ENCODE results near the gene ITGAV. TPM values are rescaled to one million over a fixed set of nuclear protein-coding genes. Genes with fewer than 3 reads are reported as not detected.

The ITGAV gene
- total and polyA plus RNA-seq, 2 of the 4 experiments (the other 2 are of a cell fraction): 45.8 to 181 TPM

GRCh38 chr2:186542002-186542401 is 47.9 kb upstream of the ITGAV start:
- H3K4me2 ChIP-seq (ENCODE audit: low read depth, low read length): no peak overlapping the region
- H3K79me1 ChIP-seq (ENCODE audit: low read depth in 1 of 2, low read length in 2 of 2): no peaks in the 10 kb centered on the region
- no TSS peak for BruUV-seq (replicated peaks)
- no peak overlapping the region for H3K23ac ChIP-seq (ENCODE audit: low read depth, low read length)
- intact Hi-C loops (cut with micrococcal nuclease): no loop called here
- no peaks in the 10 kb centered on the region for H3K9me3 ChIP-seq (ENCODE audit: control insufficient read depth, insufficient read depth, low read length)
- no peak overlapping the region for H3K56ac ChIP-seq (ENCODE audit: extremely low read depth, insufficient read depth, low read length)
- no peak for DNase-seq
- no peak overlapping the region for H2AK9ac ChIP-seq (replicated peaks; ENCODE audit: low read depth, low read length, poor library complexity)
- H4K8ac ChIP-seq (ENCODE audit: low read depth in 2 of 2, low read length in 2 of 2): no peak overlapping the region
- no peak overlapping the region for H3K4me3 ChIP-seq (ENCODE audit: insufficient read depth, low read depth, low read length)
- 100% methylated on average over 1 of the region's 4 CpGs; no CpG with 5 or more reads in 1 of the 2 experiments for WGBS, 2 experiments (ENCODE audit: extremely low coverage in 2 of 2, insufficient read length in 1 of 2)
- no peaks in the 10 kb centered on the region for H3K27me3 ChIP-seq (ENCODE audit: control insufficient read depth, insufficient read depth, low read length)
- in situ Hi-C loops (cut with MboI; ENCODE audit: low sequenced_read_pairs): no loop called here
- peaks cover 13% of the 10 kb centered on the region for H3K4me1 ChIP-seq (ENCODE audit: control insufficient read depth, insufficient read depth, low read length)
- TF ChIP-seq POLR2A (IDR thresholded peaks at IDR 0.05; ENCODE audit: low read depth, low read length) (no peak), CEBPB (IDR thresholded peaks at IDR 0.05; ENCODE audit: low read depth, low read length) (peak; percentile 13; the same call in 1 of the 2 replicates), RFX5 (IDR thresholded peaks at IDR 0.05; ENCODE audit: low read depth, low read length) (no peak), NFE2L2 (IDR thresholded peaks at IDR 0.05; ENCODE audit: low read depth, low read length) (no peak)
- peak overlapping the region; percentile 38 for H4K91ac ChIP-seq (ENCODE audit: insufficient read depth, low read depth, low read length)
- 0 out of 2 replicates have a peak overlapping the region, but pooled peaks have one; percentile 11 for H2AK5ac ChIP-seq (ENCODE audit: low read depth, low read length)
- H2BK5ac ChIP-seq (ENCODE audit: low read depth, low read length, poor library complexity, severe bottlenecking): no peak overlapping the region
- H3K9ac ChIP-seq (ENCODE audit: low read depth, low read length): no peak overlapping the region
- peak overlapping the region; percentile 12; the same call in 1 of the 2 replicates for H3K14ac ChIP-seq (replicated peaks; ENCODE audit: low read depth, low read length)
- H3K4ac ChIP-seq (ENCODE audit: low read depth, low read length): no peak overlapping the region; the same call in 1 of the 2 replicates
- H2BK120ac ChIP-seq (ENCODE audit: low read depth, low read length): no peak overlapping the region
- POLR2A ChIA-PET (ENCODE audit: unreplicated experiment): no interaction called here
- no peak overlapping the region; the same call in 2 of the 3 replicates for H2BK15ac ChIP-seq (ENCODE audit: low read depth, low read length)
- CTCF ChIA-PET: interaction anchor here (0.6 to 0.8 kb wide), 2 partner anchors 10 to 32 kb away, joined by 3 to 5 read pairs; no protein-coding TSS in a partner anchor
- H2AFZ ChIP-seq (replicated peaks; ENCODE audit: low read length, poor library complexity): no peak overlapping the region
- no peak overlapping the region for H3K18ac ChIP-seq (ENCODE audit: low read depth, low read length)
- H4K20me1 ChIP-seq (ENCODE audit: insufficient read depth, low read length): no peaks in the 10 kb centered on the region
- H2BK20ac ChIP-seq (ENCODE audit: low read depth, low read length): peak overlapping the region; percentile 21; the same call in 1 of the 2 replicates
- dilution Hi-C loops (cut with HindIII; ENCODE audit: low sequenced_read_pairs, unreplicated experiment): no loop called here
- peaks cover 3% of the 10 kb centered on the region; the same call in 1 of the 2 replicates for H3K9me1 ChIP-seq (ENCODE audit: insufficient read depth, low read length)
- no peaks in the 10 kb centered on the region for H3K36me3 ChIP-seq (ENCODE audit: control insufficient read depth, insufficient read depth, low read length)
- no peak for ATAC-seq (ENCODE audit: low read depth)
- H4K5ac ChIP-seq (ENCODE audit: low read depth, low read length): no peak overlapping the region
- H3K27ac ChIP-seq (ENCODE audit: insufficient read depth, low read length): no peak overlapping the region
